Effector CD8-positive, alpha-beta T cell (primary cell): ENCODE results near the gene TRIOBP.

Experiments
- DNase-seq: peaks from one replicate; lab custom pipeline; 2025; lab: John Stamatoyannopoulos, UW

TRIOBP gene

DNA sequence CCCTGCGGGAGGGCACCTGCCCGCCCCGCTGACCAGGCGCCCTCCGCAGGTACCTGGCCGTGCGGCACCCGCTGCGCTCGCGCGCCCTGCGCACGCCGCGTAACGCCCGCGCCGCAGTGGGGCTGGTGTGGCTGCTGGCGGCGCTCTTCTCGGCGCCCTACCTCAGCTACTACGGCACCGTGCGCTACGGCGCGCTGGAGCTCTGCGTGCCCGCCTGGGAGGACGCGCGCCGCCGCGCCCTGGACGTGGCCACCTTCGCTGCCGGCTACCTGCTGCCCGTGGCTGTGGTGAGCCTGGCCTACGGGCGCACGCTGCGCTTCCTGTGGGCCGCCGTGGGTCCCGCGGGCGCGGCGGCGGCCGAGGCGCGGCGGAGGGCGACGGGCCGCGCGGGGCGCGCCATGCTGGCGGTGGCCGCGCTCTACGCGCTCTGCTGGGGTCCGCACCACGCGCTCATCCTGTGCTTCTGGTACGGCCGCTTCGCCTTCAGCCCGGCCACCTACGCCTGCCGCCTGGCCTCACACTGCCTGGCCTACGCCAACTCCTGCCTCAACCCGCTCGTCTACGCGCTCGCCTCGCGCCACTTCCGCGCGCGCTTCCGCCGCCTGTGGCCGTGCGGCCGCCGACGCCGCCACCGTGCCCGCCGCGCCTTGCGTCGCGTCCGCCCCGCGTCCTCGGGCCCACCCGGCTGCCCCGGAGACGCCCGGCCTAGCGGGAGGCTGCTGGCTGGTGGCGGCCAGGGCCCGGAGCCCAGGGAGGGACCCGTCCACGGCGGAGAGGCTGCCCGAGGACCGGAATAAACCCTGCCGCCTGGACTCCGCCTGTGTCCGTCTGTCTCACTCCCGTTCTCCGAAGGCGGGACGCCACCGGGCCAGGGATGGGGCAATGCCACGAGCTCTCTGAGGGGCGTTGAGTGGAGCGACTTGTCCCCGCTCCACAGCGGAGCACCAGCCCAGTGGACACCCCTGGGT lies 128.1 kb downstream of the TRIOBP start:
- DNase-seq, result no peak
